ENCODE data around the gene SEPTIN10.

- no peak for TF ChIP-seq EZH2 (IDR thresholded peaks at IDR 0.05; ENCODE audit: insufficient read depth, low read length)
- no peak for TF ChIP-seq CTCF (IDR thresholded peaks at IDR 0.05; ENCODE audit: insufficient read depth, low read depth, low read length)
Observed at GRCh38 chr2:109527079-109527478, 86.7 kb downstream of the SEPTIN10 start.

All from astrocyte (in vitro differentiated cells and primary cell).